HEK293 (cell line): ENCODE measurements around the gene RABGGTA.

Experiments
- CTCF ChIA-PET: fragments of 350-600 bp; formaldehyde crosslinking; extraction: SDS; loops from one replicate; lab custom pipeline; 2021; ENCODE audit warnings: antibody characterized with exemption; lab: Yijun Ruan, JAX
- POLR2A ChIA-PET: fragments of 300-600 bp; formaldehyde crosslinking; extraction: SDS; loops from one replicate; lab custom pipeline; 2020; ENCODE audit warnings: antibody characterized with exemption, inconsistent platforms; lab: Yijun Ruan, JAX
- H3K27ac ChIP-seq: fragments of 200-500 bp; sonication (Bioruptor generic); 2 replicates; pipeline ENCODE4 v1.5.1; 2014; ENCODE audit warnings: low read depth, low read length, control low read depth, inconsistent platforms; ENCODE audit errors: extremely low read depth
- H3K36me3 ChIP-seq, 2 experiments: fragments of 200-500 bp in 1 of 2; sonication (Bioruptor generic) in 1 of 2; 1 replicate in 1 of 2; 2 replicates in 1 of 2; pipeline ENCODE4 v1.5.1; 2014 to 2017; ENCODE audit warnings: inconsistent platforms in 2 of 2, low read length in 2 of 2; ENCODE audit not compliant: control insufficient read depth in 2 of 2, insufficient read depth in 1 of 2
- H3K4me1 ChIP-seq: fragments of 200-500 bp; sonication (Bioruptor generic); 2 replicates; pipeline ENCODE4 v1.5.1; 2014; ENCODE audit warnings: mild to moderate bottlenecking, low read length, inconsistent platforms; ENCODE audit not compliant: control insufficient read depth, insufficient read depth
- H3K4me3 ChIP-seq: 2 replicates; pipeline ENCODE4 v1.5.1; 2011; ENCODE audit warnings: low read depth, mild to moderate bottlenecking, control low read depth, low read length, moderate library complexity
- H3K9me3 ChIP-seq: fragments of 200-500 bp; sonication (Bioruptor generic); 2 replicates; pipeline ENCODE4 v1.5.1; 2014; ENCODE audit warnings: low read depth, low read length, inconsistent platforms; ENCODE audit not compliant: control insufficient read depth, insufficient read depth
- BCL11B ChIP-seq: fragments of 450-650 bp; formaldehyde crosslinking; IDR thresholded peaks from 2 replicates; pipeline ENCODE4 v1.5.1; 2016; ENCODE audit warnings: low read depth, missing biosample characterization, missing genetic modification characterization
- FEZF1 ChIP-seq: fragments of 450-650 bp; formaldehyde crosslinking; IDR thresholded peaks from 2 replicates; pipeline ENCODE4 v1.5.1; 2016; ENCODE audit warnings: missing biosample characterization, missing genetic modification characterization
- HOXC10 ChIP-seq: sonication (generic); formaldehyde crosslinking; IDR thresholded peaks from 2 replicates; pipeline ENCODE4 v1.8.1; 2023; ENCODE audit warnings: mild to moderate bottlenecking, missing genetic modification reagents
- KLF8 ChIP-seq: fragments of 450-650 bp; formaldehyde crosslinking; IDR thresholded peaks from 2 replicates; pipeline ENCODE4 v1.5.1; 2016; ENCODE audit warnings: missing biosample characterization, missing genetic modification characterization
- PRDM2 ChIP-seq: fragments of 450-650 bp; formaldehyde crosslinking; IDR thresholded peaks from 2 replicates; pipeline ENCODE4 v1.5.1; 2016; ENCODE audit warnings: missing biosample characterization, missing genetic modification characterization, borderline replicate concordance
- SP3 ChIP-seq: fragments of 450-650 bp; formaldehyde crosslinking; IDR thresholded peaks from 2 replicates; pipeline ENCODE4 v1.5.1; 2016; ENCODE audit warnings: missing biosample characterization, missing genetic modification characterization
- ZNF114 ChIP-seq: fragments of 450-650 bp; formaldehyde crosslinking; IDR thresholded peaks from 2 replicates; pipeline ENCODE4 v1.5.0; 2017; ENCODE audit warnings: missing biosample characterization, missing genetic modification characterization
- ZNF140 ChIP-seq: fragments of 450-650 bp; formaldehyde crosslinking; IDR thresholded peaks from 2 replicates; pipeline ENCODE4 v1.5.1; 2016; ENCODE audit warnings: missing biosample characterization, missing genetic modification characterization
- ZNF23 ChIP-seq: fragments of 450-650 bp; formaldehyde crosslinking; IDR thresholded peaks from 2 replicates; pipeline ENCODE4 v1.5.1; 2016; ENCODE audit warnings: missing biosample characterization, missing genetic modification characterization, borderline replicate concordance
- ZNF596 ChIP-seq: fragments of 450-650 bp; IDR thresholded peaks from 2 replicates; pipeline ENCODE4 v1.5.0; 2018; ENCODE audit warnings: missing biosample characterization, mild to moderate bottlenecking, missing genetic modification characterization, moderate library complexity
- ZNF624 ChIP-seq: fragments of 450-650 bp; formaldehyde crosslinking; IDR thresholded peaks from 2 replicates; pipeline ENCODE4 v1.5.1; 2017; ENCODE audit warnings: missing biosample characterization, missing genetic modification characterization
- ZNF629 ChIP-seq: fragments of 450-650 bp; formaldehyde crosslinking; IDR thresholded peaks from 2 replicates; pipeline ENCODE4 v1.5.1; 2017; ENCODE audit warnings: missing biosample characterization, missing genetic modification characterization
- ZNF639 ChIP-seq: fragments of 450-650 bp; formaldehyde crosslinking; IDR thresholded peaks from 2 replicates; pipeline ENCODE4 v1.5.1; 2016; ENCODE audit warnings: missing biosample characterization, missing genetic modification characterization
- ZNF658 ChIP-seq: fragments of 450-650 bp; formaldehyde crosslinking; IDR thresholded peaks from 2 replicates; pipeline ENCODE4; 2016; ENCODE audit warnings: missing biosample characterization, missing genetic modification characterization
- ZNF701 ChIP-seq: fragments of 450-650 bp; formaldehyde crosslinking; IDR thresholded peaks from 2 replicates; pipeline ENCODE4 v1.5.1; 2016; ENCODE audit warnings: missing biosample characterization, missing genetic modification characterization
- ZNF707 ChIP-seq: fragments of 450-650 bp; formaldehyde crosslinking; IDR thresholded peaks from 2 replicates; pipeline ENCODE4 v1.5.1; 2016; ENCODE audit warnings: missing biosample characterization, missing genetic modification characterization
- ZNF830 ChIP-seq: fragments of 450-650 bp; IDR thresholded peaks from 2 replicates; pipeline ENCODE4 v1.5.0; 2018; ENCODE audit warnings: missing biosample characterization, missing genetic modification characterization, low read depth, mild to moderate bottlenecking, moderate library complexity
- ZNF843 ChIP-seq: fragments of 450-650 bp; formaldehyde crosslinking; IDR thresholded peaks from 2 replicates; pipeline ENCODE4 v1.5.1; 2016; ENCODE audit warnings: missing biosample characterization, missing genetic modification characterization
- TF ChIP-seq, protein P1 (sequence below): fragments of 450-650 bp; formaldehyde crosslinking; IDR thresholded peaks from 2 replicates; pipeline ENCODE4 v1.5.1; 2016; ENCODE audit warnings: missing biosample characterization, missing genetic modification characterization, low read depth

Gene RABGGTA

GRCh38 chr14:24258119-24258518 is 13.3 kb downstream of the RABGGTA start:
- CTCF ChIA-PET, result interaction anchor here (1.6 kb wide), 1 partner anchor 13 kb away, joined by 3 read pairs; the partner anchor contains the start of gene RABGGTA

DNA sequence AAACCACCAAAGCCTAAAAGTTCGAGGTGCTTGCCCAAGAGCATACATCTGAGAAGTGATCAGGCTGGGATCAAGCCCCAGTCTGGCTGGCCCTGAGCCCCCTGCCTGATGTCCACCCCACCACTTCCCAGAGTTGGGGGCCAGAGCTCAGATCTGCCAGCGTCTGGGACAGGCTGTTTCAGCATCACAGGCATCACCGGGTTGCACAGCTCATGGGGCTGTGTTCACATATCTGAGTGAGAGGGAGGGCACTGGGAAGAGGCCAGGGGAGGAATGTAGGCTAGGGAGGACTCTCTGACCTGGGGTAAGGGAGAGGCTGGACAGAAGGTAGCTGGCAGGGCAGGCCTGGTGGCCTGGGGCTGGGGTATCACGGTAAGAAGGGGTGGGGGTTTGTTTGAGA is 14.4 kb downstream of the RABGGTA start:
- ChIA-PET CTCF (interaction anchor here (0.9 kb wide), 1 partner anchor 41 kb away, joined by 3 read pairs; no protein-coding TSS in a partner anchor), POLR2A (no interaction called here)
- Histone ChIP-seq H3K9me3 (no peaks in the 10 kb centered on the region), H3K27ac (no peak overlapping the region), H3K4me3 (no peak overlapping the region), H3K4me1 (no peaks in the 10 kb centered on the region), H3K36me3 (peaks cover 0 to 15% of the 10 kb centered on the region in 2 experiments; a peak in 2 of 3 replicates)
- TF ChIP-seq, protein P1, sequence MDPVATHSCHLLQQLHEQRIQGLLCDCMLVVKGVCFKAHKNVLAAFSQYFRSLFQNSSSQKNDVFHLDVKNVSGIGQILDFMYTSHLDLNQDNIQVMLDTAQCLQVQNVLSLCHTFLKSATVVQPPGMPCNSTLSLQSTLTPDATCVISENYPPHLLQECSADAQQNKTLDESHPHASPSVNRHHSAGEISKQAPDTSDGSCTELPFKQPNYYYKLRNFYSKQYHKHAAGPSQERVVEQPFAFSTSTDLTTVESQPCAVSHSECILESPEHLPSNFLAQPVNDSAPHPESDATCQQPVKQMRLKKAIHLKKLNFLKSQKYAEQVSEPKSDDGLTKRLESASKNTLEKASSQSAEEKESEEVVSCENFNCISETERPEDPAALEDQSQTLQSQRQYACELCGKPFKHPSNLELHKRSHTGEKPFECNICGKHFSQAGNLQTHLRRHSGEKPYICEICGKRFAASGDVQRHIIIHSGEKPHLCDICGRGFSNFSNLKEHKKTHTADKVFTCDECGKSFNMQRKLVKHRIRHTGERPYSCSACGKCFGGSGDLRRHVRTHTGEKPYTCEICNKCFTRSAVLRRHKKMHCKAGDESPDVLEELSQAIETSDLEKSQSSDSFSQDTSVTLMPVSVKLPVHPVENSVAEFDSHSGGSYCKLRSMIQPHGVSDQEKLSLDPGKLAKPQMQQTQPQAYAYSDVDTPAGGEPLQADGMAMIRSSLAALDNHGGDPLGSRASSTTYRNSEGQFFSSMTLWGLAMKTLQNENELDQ (tag by site-specific recombination), result no peak
- no peak for TF ChIP-seq BCL11B (tag by site-specific recombination)
- TF ChIP-seq PRDM2 (tag by site-specific recombination), result no peak
- no peak for TF ChIP-seq ZNF114 (tag by site-specific recombination)
- TF ChIP-seq ZNF596, result no peak
- no peak for TF ChIP-seq FEZF1
- no peak for TF ChIP-seq ZNF658 (tag by site-specific recombination)
- no peak for TF ChIP-seq ZNF639 (tag by site-specific recombination)
- TF ChIP-seq ZNF624 (tag by site-specific recombination), result no peak
- no peak for TF ChIP-seq SP3 (tag by site-specific recombination)
- no peak for TF ChIP-seq ZNF843 (tag by site-specific recombination)
- no peak for TF ChIP-seq ZNF23 (tag by site-specific recombination)
- TF ChIP-seq ZNF629 (tag by site-specific recombination), result no peak
- no peak for TF ChIP-seq ZNF140 (tag by site-specific recombination)
- TF ChIP-seq KLF8 (tag by site-specific recombination), result no peak
- TF ChIP-seq ZNF701, result no peak
- no peak for TF ChIP-seq HOXC10

More at GRCh38 chr14:24258119-24258518, 13.3 kb downstream of the RABGGTA start:
- no peak overlapping the region for H3K4me3 ChIP-seq
- peaks cover 0 to 15% of the 10 kb centered on the region in 2 experiments; a peak in 2 of 3 replicates for H3K36me3 ChIP-seq
- POLR2A ChIA-PET, result interaction anchor here (0.7 kb wide), 1 partner anchor 13 kb away, joined by 3 read pairs; no protein-coding TSS in a partner anchor
- TF ChIP-seq ZNF830 (no peak), ZNF707 (no peak)
- H3K4me1 ChIP-seq, result no peaks in the 10 kb centered on the region
- no peak overlapping the region for H3K27ac ChIP-seq
- H3K9me3 ChIP-seq, result no peaks in the 10 kb centered on the region
